ENCODE data around the gene SPIRE2. TPM values are rescaled to one million over a fixed set of nuclear protein-coding genes. Genes with fewer than 3 reads are reported as not detected.

Gene SPIRE2
- total RNA-seq, 1 donor = 3.5 TPM

DNA sequence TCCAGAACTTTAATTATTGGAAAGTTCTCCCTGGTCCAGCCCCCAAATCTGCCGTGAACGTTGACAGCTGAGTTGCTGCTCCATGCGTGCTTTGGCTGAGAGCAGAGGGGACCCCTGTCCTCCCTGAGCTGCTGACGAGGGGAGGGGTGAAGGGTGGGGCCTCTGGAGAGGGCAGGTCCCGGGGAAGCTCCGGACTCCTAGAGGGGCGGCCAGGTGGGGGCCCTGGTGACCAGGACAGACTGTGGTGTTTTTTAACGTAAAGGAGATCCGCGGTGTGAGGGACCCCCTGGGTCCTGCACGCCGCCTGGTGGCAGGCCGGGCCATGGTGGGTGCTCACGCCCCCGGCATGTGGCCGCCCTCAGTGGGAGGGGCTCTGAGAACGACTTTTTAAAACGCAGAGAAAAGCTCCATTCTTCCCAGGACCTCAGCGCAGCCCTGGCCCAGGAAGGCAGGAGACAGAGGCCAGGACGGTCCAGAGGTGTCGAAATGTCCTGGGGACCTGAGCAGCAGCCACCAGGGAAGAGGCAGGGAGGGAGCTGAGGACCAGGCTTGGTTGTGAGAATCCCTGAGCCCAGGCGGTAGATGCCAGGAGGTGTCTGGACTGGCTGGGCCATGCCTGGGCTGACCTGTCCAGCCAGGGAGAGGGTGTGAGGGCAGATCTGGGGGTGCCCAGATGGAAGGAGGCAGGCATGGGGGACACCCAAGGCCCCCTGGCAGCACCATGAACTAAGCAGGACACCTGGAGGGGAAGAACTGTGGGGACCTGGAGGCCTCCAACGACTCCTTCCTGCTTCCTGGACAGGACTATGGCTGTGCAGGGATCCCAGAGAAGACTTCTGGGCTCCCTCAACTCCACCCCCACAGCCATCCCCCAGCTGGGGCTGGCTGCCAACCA, 90.4 kb downstream of the SPIRE2 start, which contains the start of gene MC1R:
Gene MC1R, plus strand, starts transcription at position 410 of the 895 bp plus-strand sequence. Its CDS starts 397 bp downstream, at position 807.
- peak within 1 kb of the TSS; percentile 55 for H3K4me3 ChIP-seq (ENCODE audit: low read depth, low read length)
- peak; percentile 54 for DNase-seq (ENCODE audit: low read depth)
- TF ChIP-seq, protein P1, sequence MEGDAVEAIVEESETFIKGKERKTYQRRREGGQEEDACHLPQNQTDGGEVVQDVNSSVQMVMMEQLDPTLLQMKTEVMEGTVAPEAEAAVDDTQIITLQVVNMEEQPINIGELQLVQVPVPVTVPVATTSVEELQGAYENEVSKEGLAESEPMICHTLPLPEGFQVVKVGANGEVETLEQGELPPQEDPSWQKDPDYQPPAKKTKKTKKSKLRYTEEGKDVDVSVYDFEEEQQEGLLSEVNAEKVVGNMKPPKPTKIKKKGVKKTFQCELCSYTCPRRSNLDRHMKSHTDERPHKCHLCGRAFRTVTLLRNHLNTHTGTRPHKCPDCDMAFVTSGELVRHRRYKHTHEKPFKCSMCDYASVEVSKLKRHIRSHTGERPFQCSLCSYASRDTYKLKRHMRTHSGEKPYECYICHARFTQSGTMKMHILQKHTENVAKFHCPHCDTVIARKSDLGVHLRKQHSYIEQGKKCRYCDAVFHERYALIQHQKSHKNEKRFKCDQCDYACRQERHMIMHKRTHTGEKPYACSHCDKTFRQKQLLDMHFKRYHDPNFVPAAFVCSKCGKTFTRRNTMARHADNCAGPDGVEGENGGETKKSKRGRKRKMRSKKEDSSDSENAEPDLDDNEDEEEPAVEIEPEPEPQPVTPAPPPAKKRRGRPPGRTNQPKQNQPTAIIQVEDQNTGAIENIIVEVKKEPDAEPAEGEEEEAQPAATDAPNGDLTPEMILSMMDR (IDR thresholded peaks at IDR 0.05; ENCODE audit: insufficient read depth, low read depth, low read length) = peak; percentile 57

DNA sequence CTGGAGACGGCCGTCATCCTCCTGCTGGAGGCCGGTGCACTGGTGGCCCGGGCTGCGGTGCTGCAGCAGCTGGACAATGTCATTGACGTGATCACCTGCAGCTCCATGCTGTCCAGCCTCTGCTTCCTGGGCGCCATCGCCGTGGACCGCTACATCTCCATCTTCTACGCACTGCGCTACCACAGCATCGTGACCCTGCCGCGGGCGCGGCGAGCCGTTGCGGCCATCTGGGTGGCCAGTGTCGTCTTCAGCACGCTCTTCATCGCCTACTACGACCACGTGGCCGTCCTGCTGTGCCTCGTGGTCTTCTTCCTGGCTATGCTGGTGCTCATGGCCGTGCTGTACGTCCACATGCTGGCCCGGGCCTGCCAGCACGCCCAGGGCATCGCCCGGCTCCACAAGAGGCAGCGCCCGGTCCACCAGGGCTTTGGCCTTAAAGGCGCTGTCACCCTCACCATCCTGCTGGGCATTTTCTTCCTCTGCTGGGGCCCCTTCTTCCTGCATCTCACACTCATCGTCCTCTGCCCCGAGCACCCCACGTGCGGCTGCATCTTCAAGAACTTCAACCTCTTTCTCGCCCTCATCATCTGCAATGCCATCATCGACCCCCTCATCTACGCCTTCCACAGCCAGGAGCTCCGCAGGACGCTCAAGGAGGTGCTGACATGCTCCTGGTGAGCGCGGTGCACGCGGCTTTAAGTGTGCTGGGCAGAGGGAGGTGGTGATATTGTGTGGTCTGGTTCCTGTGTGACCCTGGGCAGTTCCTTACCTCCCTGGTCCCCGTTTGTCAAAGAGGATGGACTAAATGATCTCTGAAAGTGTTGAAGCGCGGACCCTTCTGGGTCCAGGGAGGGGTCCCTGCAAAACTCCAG, 91.5 kb downstream of the SPIRE2 start:
- no peak overlapping the region for H3K4me3 ChIP-seq (ENCODE audit: low read depth, low read length)
- DNase-seq (ENCODE audit: low read depth) = no peak
- TF ChIP-seq, protein P1 (IDR thresholded peaks at IDR 0.05; ENCODE audit: insufficient read depth, low read depth, low read length) = no peak

DNA sequence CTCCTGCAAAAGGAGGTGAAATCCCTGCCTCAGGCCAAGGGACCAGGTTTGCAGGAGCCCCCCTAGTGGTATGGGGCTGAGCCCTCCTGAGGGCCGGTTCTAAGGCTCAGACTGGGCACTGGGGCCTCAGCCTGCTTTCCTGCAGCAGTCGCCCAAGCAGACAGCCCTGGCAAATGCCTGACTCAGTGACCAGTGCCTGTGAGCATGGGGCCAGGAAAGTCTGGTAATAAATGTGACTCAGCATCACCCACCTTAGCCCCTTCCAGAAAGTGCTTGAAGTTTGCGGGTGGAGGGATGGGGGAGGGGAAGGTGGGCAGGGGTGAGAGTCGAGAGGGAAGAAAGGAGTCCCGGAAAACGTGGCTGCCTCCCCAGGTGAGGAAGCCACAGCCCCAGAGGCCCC, 92.4 kb downstream of the SPIRE2 start:
- DNase-seq (ENCODE audit: low read depth) = peak; percentile 22
- no peak overlapping the region for H3K4me3 ChIP-seq (ENCODE audit: low read depth, low read length)
- TF ChIP-seq, protein P1 (IDR thresholded peaks at IDR 0.05; ENCODE audit: insufficient read depth, low read depth, low read length) = no peak

Other genes starting within 250 kb of the SPIRE2 start
- gene DPEP1, start 214.8 kb upstream of the SPIRE2 start, total RNA-seq = not detected in 2 replicates
- 102 and 114 TPM in 2 replicates for gene CHMP1A, start 170.8 kb upstream of the SPIRE2 start, total RNA-seq
- gene SPATA33, start 170.6 kb upstream of the SPIRE2 start, total RNA-seq = 3.5 and 3.9 TPM in 2 replicates
- 35.8 and 51.0 TPM in 2 replicates for gene CDK10, start 141.8 kb upstream of the SPIRE2 start, total RNA-seq
- 9.5 and 12.6 TPM in 2 replicates for gene SPATA2L, start 126.8 kb upstream of the SPIRE2 start, total RNA-seq
- gene VPS9D1, start 107.6 kb upstream of the SPIRE2 start, total RNA-seq = 9.9 and 11.0 TPM in 2 replicates
- 11.0 and 15.1 TPM in 2 replicates for gene ZNF276, start 106.9 kb upstream of the SPIRE2 start, total RNA-seq
- 21.9 and 22.0 TPM in 2 replicates for gene FANCA, start 11.8 kb upstream of the SPIRE2 start, total RNA-seq
- gene TCF25, start 45.1 kb downstream of the SPIRE2 start, total RNA-seq = 188 and 270 TPM in 2 replicates
- 3.9 and 6.1 TPM in 2 replicates for gene MC1R, start 90.4 kb downstream of the SPIRE2 start, total RNA-seq
- gene TUBB3, start 94.9 kb downstream of the SPIRE2 start, total RNA-seq = 95.9 and 128 TPM in 2 replicates
- gene DEF8, start 120.3 kb downstream of the SPIRE2 start, total RNA-seq = 53.1 and 79.9 TPM in 2 replicates
- gene DBNDD1, start 191.0 kb downstream of the SPIRE2 start, total RNA-seq = 0.64 and 0.86 TPM in 2 replicates
- not detected in 2 replicates for gene PRDM7, start 248.9 kb downstream of the SPIRE2 start, total RNA-seq